Heart right ventricle (tissue), 16 donors: ENCODE results near the gene PRSS48. TPM values are rescaled to one million over a fixed set of nuclear protein-coding genes. Genes with fewer than 3 reads are reported as not detected.
A peak's percentile ranks its signal among the peaks of the same experiment; 100 is the strongest.

ENCODE experiments used
- ATAC-seq, 8 donors: fragments of 200-7000 bp; cut with Tn5 transposase; one replicate each; pipeline ENCODE4 v1.9.1; 2020; ENCODE audit warnings: mild to moderate bottlenecking in 8 of 8, moderate library complexity in 8 of 8, moderate number of reproducible peaks in 1 of 8
- DNase-seq, 2 donors: peaks; one replicate each; pipeline ENCODE4 v3.0.0-alpha.2; 2020
- H3K27ac ChIP-seq, 10 donors: fragments of 200-600 bp; sonication (generic) in 2 of 10; one replicate each; pipeline versions ENCODE4 v1.5.0 to v1.8.0; 2020 to 2022; ENCODE audit warnings: mild to moderate bottlenecking in 3 of 10
- H3K27me3 ChIP-seq, 7 donors: fragments of 200-600 bp; one replicate each; pipeline ENCODE4 v1.8.0; 2021 to 2022; ENCODE audit warnings: mild to moderate bottlenecking in 2 of 7
- H3K36me3 ChIP-seq, 9 donors: fragments of 200-600 bp; sonication (generic) in 1 of 9; one replicate each; pipeline versions ENCODE4 v1.5.0 to v1.8.0; 2020 to 2022; ENCODE audit warnings: mild to moderate bottlenecking in 2 of 9
- H3K4me1 ChIP-seq, 9 donors: fragments of 200-600 bp; sonication (generic) in 1 of 9; one replicate each; pipeline versions ENCODE4 v1.5.0 to v1.8.0; 2020 to 2022; ENCODE audit warnings: mild to moderate bottlenecking in 4 of 9
- H3K4me3 ChIP-seq, 10 donors: fragments of 200-600 bp; sonication (generic) in 2 of 10; one replicate each; pipeline versions ENCODE4 v1.5.0 to v1.8.0; 2020 to 2022; ENCODE audit warnings: mild to moderate bottlenecking in 7 of 10, moderate library complexity in 2 of 10
- H3K9me3 ChIP-seq, 11 donors: fragments of 200-600 bp in 10 of 11; sonication (generic) in 2 of 11; one replicate each; pipeline versions ENCODE4 v1.5.0 to v1.8.0; 2013 to 2022; ENCODE audit warnings: mild to moderate bottlenecking in 2 of 11, control low read depth in 1 of 11, moderate library complexity in 1 of 11
- WGBS, 2 donors: extraction: QIAGEN DNeasy Blood & Tissue Kit; methylation state at CpG; one replicate each; pipeline ENCODE4 v1.1.7; 2013; ENCODE audit warnings: inconsistent platforms in 1 of 2; 5-methylcytosine and 5-hydroxymethylcytosine counted together
- intact Hi-C, 10 donors: fragments of 100-400 bp; cut with DNase I; formaldehyde crosslinking; loops; one replicate each; pipeline versions ENCODE4 v1.11.1 to v1.14.2; 2022
- polyA plus RNA-seq, 2 donors: library from polyadenylated mRNA; stranded (reverse); fragments of 200-250 nt; gene quantifications; one replicate each; pipeline ENCODE4 v1.2.3, GENCODE V29; 2013
- total RNA-seq, 10 donors: library from RNA; stranded (reverse); fragmentation: NEBNext Ultra II Directional in 3 of 10; extraction: Animal tissue kit (Norgen Biotek cat#: 25700) in 3 of 10; gene quantifications; one replicate each; pipeline versions ENCODE4 v1.2.1 to v1.2.4, GENCODE V29; 2021 to 2023
- TF ChIP-seq, protein P1 (sequence below), 9 donors: fragments of 200-600 bp; sonication (generic) in 2 of 9; IDR thresholded peaks; one replicate each; pipeline versions ENCODE4 v1.5.0 to v1.8.0; 2021 to 2022; ENCODE audit warnings: antibody characterized with exemption in 9 of 9, mild to moderate bottlenecking in 5 of 9, moderate library complexity in 1 of 9
- donor health status: Arrhythmogenic right ventricular cardiomyopathy.
- donor health status: ischemic (EF 13 %, LVEDD 7.1; RV severe dilation, severe dysfunction).
- donor health status: healthy with polysubstance abuse.
- donor health status: DM: no; HTN: yes; CAD: no.
- donor health status: DM: no; HTN: no; CAD: no.
- donor health status: ischemic (EF 25% LVEDD 6.9; RV normal size, moderate dysfunction).
- donor health status: ischemic (EF 25% LVEDD 5.7; RV mildly dilated, moderate dysfunction).
- donor health status: healthy.
- donor health status: DM: yes; HTN: yes; CAD: no.
- donor health status: Ischemic cardiomyopathy.
- donor health status: ischemic (EF 35%, LVEDD 5.7; RV mildly dilated, moderate dysfunction).
- donor health status: nonischemic (EF 11% LVEDD 7.7; RV severe dilation, severe dysfunction).
- donor health status: DM: yes; HTN: yes; CAD: no.
- donor health status: PGD.
- donor health status: ischemic (EF 29% LVEDD 5.4; RV normal size, mild dysfunction).
- donor health status: nonischemic (EF 23%, LVEDD 6.1; RV moderate dilation, normal function).

PRSS48 gene
- total and polyA plus RNA-seq, 12 donors = not detected

DNA sequence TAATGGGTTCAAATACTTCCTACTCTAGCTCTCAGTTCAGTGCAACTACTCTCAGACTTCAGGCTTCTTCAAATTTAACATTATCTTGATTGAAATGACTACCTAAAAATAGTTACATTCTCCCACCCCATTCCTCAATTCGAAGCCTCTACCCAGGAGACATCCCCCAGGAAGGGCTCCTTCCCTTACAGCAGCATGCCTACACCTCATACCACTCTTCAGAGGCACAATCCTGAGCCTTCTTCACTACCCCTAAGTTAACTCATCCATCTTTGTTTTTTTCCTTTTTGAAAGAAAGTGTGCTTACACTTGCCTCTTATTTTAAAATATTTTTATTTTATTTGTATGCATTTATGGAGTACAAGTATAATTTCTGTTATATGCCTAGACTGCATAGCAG, 17.2 kb upstream of the PRSS48 start:
- TF ChIP-seq, protein P1, sequence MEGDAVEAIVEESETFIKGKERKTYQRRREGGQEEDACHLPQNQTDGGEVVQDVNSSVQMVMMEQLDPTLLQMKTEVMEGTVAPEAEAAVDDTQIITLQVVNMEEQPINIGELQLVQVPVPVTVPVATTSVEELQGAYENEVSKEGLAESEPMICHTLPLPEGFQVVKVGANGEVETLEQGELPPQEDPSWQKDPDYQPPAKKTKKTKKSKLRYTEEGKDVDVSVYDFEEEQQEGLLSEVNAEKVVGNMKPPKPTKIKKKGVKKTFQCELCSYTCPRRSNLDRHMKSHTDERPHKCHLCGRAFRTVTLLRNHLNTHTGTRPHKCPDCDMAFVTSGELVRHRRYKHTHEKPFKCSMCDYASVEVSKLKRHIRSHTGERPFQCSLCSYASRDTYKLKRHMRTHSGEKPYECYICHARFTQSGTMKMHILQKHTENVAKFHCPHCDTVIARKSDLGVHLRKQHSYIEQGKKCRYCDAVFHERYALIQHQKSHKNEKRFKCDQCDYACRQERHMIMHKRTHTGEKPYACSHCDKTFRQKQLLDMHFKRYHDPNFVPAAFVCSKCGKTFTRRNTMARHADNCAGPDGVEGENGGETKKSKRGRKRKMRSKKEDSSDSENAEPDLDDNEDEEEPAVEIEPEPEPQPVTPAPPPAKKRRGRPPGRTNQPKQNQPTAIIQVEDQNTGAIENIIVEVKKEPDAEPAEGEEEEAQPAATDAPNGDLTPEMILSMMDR (IDR thresholded peaks at IDR 0.05) = no peak
- no peak overlapping the region for H3K27ac ChIP-seq
- DNase-seq (no peak), ATAC-seq (no peak)
- no peaks in the 10 kb centered on the region for H3K27me3 ChIP-seq
- peaks cover 0 to 52% (median 30%) of the 10 kb centered on the region in 9 donors for H3K4me1 ChIP-seq
- H3K36me3 ChIP-seq = no peaks in the 10 kb centered on the region
- 50 to 68% methylated on average over 1 of the region's 1 CpG for WGBS, 2 donors
- intact Hi-C loops = no loop called here
- H3K4me3 ChIP-seq = no peak overlapping the region
- H3K9me3 ChIP-seq = peaks cover 0 to 3% (median 0%) of the 10 kb centered on the region in 11 donors

DNA sequence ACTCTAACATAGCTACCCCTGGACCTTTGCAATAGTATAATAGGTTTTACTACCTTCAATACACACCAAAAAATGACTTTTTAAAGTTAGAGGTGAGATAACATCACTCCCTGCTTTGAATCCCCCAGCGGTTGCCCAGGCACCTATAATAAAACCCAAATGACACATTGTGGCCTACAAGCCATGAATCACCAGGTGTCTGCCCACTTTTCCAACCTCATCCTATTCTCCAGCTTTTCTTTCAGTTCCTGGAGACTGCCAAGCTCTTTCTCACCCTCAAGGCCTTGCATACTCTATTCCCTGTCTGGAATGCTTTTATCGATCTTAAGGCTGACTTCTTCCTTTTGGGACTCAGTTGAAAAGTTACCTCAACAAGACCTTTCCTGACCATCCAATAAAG, 16.4 kb upstream of the PRSS48 start:
- no peak overlapping the region for H3K4me3 ChIP-seq
- TF ChIP-seq, protein P1 (IDR thresholded peaks at IDR 0.05) = no peak
- no peak for DNase-seq
- no peak for ATAC-seq
- peaks cover 0 to 52% (median 30%) of the 10 kb centered on the region in 9 donors for H3K4me1 ChIP-seq
- H3K36me3 ChIP-seq = no peaks in the 10 kb centered on the region
- 99% methylated on average over 2 of the region's 2 CpGs for WGBS, 2 donors
- H3K27me3 ChIP-seq = no peaks in the 10 kb centered on the region
- no peak overlapping the region for H3K27ac ChIP-seq
- peaks cover 0 to 3% (median 0%) of the 10 kb centered on the region in 11 donors for H3K9me3 ChIP-seq
- intact Hi-C loops = no loop called here

DNA sequence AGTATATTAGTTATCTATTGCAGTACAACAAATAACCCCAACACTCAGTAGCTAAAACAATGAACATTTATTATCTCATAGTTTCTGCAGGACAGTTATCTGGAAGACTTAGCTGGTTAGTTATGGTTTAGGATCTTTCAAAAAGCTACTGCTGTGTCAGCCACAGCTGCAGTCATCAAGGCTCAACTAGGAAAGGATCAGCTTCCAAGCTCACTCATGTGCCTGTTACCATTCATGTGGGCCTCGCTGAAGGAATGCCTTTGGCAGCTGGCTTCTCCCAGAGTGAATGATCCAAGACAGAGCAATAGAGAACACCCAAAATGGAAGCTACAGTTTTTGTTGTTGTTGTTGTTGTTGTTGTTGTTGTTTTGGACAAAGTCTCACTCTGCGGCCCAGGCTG, 13.5 kb upstream of the PRSS48 start:
- intact Hi-C loops = no loop called here
- H3K27me3 ChIP-seq = no peaks in the 10 kb centered on the region
- H3K4me1 ChIP-seq = peaks cover 0 to 39% (median 21%) of the 10 kb centered on the region in 9 donors
- TF ChIP-seq, protein P1 (IDR thresholded peaks at IDR 0.05) = no peak
- H3K9me3 ChIP-seq = peaks cover 0 to 3% (median 0%) of the 10 kb centered on the region in 11 donors
- whole genome bisulfite sequencing, 2 donors = 73 to 76% methylated on average over 2 of the region's 2 CpGs
- ATAC-seq = peak in 5 of 8 donors; percentile 42 to 70 (median 52)
- H3K36me3 ChIP-seq = no peaks in the 10 kb centered on the region
- DNase-seq = no peak
- peak overlapping the region in 4 of 10 donors; percentile 3 to 41 (median 24) for H3K27ac ChIP-seq
- H3K4me3 ChIP-seq = no peak overlapping the region

DNA sequence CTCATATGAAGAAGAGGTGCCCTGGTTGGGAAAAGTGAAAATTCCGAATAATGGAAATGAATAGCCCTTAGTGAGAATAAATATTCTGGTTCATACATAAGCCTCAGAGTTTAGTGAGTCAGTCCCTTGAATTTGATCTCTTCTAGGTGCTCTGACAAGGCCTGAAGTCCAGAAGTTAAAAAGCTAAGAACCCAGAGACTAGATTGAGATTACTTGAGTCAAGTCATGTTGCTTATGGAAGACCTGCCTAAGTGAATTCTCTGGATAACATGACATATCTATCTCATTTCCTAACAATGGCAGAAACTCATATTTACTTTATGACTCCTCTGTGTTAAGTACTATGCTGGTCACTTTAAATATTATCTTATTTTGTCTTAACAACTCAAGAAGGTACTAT, 10.5 kb upstream of the PRSS48 start:
- WGBS, 2 donors = 94 to 97% methylated on average over 1 of the region's 1 CpG
- TF ChIP-seq, protein P1 (IDR thresholded peaks at IDR 0.05) = no peak

More for the DNA sequence above, 10.5 kb upstream of the PRSS48 start:
- no peak for ATAC-seq
- Histone ChIP-seq H3K27me3 (no peaks in the 10 kb centered on the region), H3K4me1 (peaks cover 0 to 27% (median 18%) of the 10 kb centered on the region in 9 donors), H3K4me3 (no peak overlapping the region), H3K27ac (no peak overlapping the region), H3K9me3 (peaks cover 0 to 7% (median 0%) of the 10 kb centered on the region in 11 donors), H3K36me3 (no peaks in the 10 kb centered on the region)
- no peak for DNase-seq
- intact Hi-C loops = loop anchor here in 1 of 10 donors (5.0 kb wide), 1 partner anchor 86 kb away; no protein-coding TSS in a partner anchor
